Ishikawa (cell line): ENCODE results near the gene CYFIP2.

Experiments used
- EP300 ChIP-seq: IDR thresholded peaks from 2 replicates; pipeline ENCODE4 v1.6.1; 2012; ENCODE audit warnings: borderline replicate concordance
- FOXM1 ChIP-seq: IDR thresholded peaks from 2 replicates; pipeline ENCODE4 v1.6.1; 2012; ENCODE audit warnings: low read depth, borderline replicate concordance
- MAX ChIP-seq: IDR thresholded peaks from 2 replicates; pipeline ENCODE4 v1.6.1; 2012
- TF ChIP-seq, protein P1 (sequence below): IDR thresholded peaks from 2 replicates; pipeline ENCODE4 v1.6.1; 2012; ENCODE audit warnings: low read depth, mild to moderate bottlenecking

DNA sequence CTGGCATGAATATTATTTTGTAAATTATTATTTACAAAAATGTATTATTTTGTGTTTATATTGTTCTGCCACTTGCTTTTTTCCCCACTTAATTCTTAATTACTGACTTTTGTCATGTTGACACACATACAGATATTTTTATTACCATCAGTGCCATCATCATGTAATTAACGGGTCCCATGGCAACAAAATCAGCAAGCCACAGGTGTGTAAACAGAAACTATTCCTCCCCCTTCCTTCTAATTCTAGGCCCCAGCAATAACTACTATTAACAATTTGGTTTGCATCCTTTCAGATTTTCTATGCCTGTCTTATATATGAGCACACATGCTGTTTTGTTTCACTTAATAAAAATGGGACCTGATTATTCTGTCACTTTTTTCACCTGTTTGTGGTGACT lies 29.3 kb downstream of the CYFIP2 start:
- TF ChIP-seq EP300 (no peak), FOXM1 (no peak), MAX (no peak)
- TF ChIP-seq, protein P1, sequence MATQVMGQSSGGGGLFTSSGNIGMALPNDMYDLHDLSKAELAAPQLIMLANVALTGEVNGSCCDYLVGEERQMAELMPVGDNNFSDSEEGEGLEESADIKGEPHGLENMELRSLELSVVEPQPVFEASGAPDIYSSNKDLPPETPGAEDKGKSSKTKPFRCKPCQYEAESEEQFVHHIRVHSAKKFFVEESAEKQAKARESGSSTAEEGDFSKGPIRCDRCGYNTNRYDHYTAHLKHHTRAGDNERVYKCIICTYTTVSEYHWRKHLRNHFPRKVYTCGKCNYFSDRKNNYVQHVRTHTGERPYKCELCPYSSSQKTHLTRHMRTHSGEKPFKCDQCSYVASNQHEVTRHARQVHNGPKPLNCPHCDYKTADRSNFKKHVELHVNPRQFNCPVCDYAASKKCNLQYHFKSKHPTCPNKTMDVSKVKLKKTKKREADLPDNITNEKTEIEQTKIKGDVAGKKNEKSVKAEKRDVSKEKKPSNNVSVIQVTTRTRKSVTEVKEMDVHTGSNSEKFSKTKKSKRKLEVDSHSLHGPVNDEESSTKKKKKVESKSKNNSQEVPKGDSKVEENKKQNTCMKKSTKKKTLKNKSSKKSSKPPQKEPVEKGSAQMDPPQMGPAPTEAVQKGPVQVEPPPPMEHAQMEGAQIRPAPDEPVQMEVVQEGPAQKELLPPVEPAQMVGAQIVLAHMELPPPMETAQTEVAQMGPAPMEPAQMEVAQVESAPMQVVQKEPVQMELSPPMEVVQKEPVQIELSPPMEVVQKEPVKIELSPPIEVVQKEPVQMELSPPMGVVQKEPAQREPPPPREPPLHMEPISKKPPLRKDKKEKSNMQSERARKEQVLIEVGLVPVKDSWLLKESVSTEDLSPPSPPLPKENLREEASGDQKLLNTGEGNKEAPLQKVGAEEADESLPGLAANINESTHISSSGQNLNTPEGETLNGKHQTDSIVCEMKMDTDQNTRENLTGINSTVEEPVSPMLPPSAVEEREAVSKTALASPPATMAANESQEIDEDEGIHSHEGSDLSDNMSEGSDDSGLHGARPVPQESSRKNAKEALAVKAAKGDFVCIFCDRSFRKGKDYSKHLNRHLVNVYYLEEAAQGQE = no peak
